Measurements from ENCODE around the gene PSMC4.

DNA sequence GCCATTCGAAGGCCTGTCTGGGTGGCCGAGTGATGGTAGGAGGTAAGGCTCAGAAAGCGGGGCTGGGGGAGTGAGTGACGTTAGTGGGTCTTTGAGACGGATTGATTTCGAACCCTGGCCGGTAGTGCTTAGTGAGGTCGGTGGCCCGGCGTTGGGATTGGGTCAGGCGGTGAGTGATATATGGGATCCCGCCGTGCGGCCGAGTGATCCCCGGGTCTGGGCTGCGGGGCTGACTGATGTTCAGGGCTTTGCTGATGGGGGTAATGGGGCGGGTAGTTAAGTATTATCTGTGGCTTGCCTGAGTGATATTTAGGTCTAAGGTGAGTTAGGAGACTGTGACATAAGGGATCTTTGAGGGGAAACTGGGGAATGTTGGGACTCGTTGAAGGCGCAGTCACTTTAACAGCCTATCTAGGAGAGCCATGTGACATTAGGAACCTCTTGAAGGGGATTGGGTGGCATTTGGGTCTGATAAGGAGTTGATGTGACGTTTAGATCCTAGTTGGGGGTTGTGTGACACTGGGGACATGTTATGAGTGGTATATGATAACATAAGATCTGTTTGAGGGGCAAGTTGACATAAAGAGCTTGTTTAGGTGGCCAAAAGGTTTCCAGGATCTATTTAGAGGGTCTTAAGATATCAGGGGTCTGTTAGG, 543 bp downstream of the PSMC4 start:
- TF ChIP-seq EZH2 (IDR thresholded peaks at IDR 0.05; ENCODE audit: insufficient read depth, poor library complexity, severe bottlenecking) = no peak
- no peak for TF ChIP-seq EZH2phosphoT487 (IDR thresholded peaks at IDR 0.05; ENCODE audit: insufficient read depth, low read depth)

Measured in GM23248 (cell line).